22Rv1 (cell line): ENCODE data around the gene SPOCK3.

ENCODE experiments used
- H3K27ac ChIP-seq: fragments of 450-650 bp; 2 replicates; pipeline ENCODE4 v1.5.1; 2017
- CTCF ChIP-seq: fragments of 450-650 bp; IDR thresholded peaks from 2 replicates; pipeline ENCODE4 v1.5.1; 2017; ENCODE audit warnings: mild to moderate bottlenecking
- ZFX ChIP-seq: fragments of 450-650 bp; IDR thresholded peaks from 2 replicates; pipeline ENCODE4 v1.6.1; 2017; ENCODE audit warnings: antibody characterized with exemption, borderline replicate concordance

The SPOCK3 gene

GRCh38 chr4:166965562-166965961 is 268.7 kb downstream of the SPOCK3 start:
- H3K27ac ChIP-seq: no peak overlapping the region
- no peak for TF ChIP-seq ZFX
- no peak for TF ChIP-seq CTCF

GRCh38 chr4:166957451-166957850 is 276.8 kb downstream of the SPOCK3 start:
- H3K27ac ChIP-seq: no peak overlapping the region
- TF ChIP-seq CTCF: no peak
- no peak for TF ChIP-seq ZFX

GRCh38 chr4:166956484-166956883 is 277.8 kb downstream of the SPOCK3 start:
- H3K27ac ChIP-seq: no peak overlapping the region
- TF ChIP-seq CTCF: no peak
- no peak for TF ChIP-seq ZFX

- H3K27ac ChIP-seq: no peak overlapping the region
- TF ChIP-seq ZFX: no peak
- TF ChIP-seq CTCF: no peak
These were observed 292.7 kb downstream of the SPOCK3 start for GRCh38 chr4:166941629-166942028.

GRCh38 chr4:166930464-166930863 is 303.8 kb downstream of the SPOCK3 start:
- H3K27ac ChIP-seq: no peak overlapping the region

GRCh38 chr4:166924424-166924823 is 309.9 kb downstream of the SPOCK3 start:
- H3K27ac ChIP-seq: no peak overlapping the region
- no peak for TF ChIP-seq CTCF
- TF ChIP-seq ZFX: no peak

More at GRCh38 chr4:166930464-166930863, 303.8 kb downstream of the SPOCK3 start:
- TF ChIP-seq ZFX: no peak
- no peak for TF ChIP-seq CTCF

- TF ChIP-seq CTCF (no peak), ZFX (no peak)
- no peak overlapping the region for H3K27ac ChIP-seq
These were observed 320.4 kb downstream of the SPOCK3 start for GRCh38 chr4:166913926-166914325.
